HepG2 (cell line): ENCODE measurements around the gene SH3D19. TPM values are rescaled to one million over a fixed set of nuclear protein-coding genes. Genes with fewer than 3 reads are reported as not detected.
A peak's percentile ranks its signal among the peaks of the same experiment; 100 is the strongest.

Experiments used
- ATM ChIP-seq: fragments of 450-650 bp; IDR thresholded peaks from 2 replicates; pipeline ENCODE4 v1.7.1; 2017; ENCODE audit warnings: mild to moderate bottlenecking, borderline replicate concordance
- BRD4 ChIP-seq: sonication (generic); formaldehyde crosslinking; IDR thresholded peaks from 2 replicates; pipeline ENCODE4 v1.4.0; 2020; ENCODE audit warnings: missing genetic modification reagents
- CREBL2 ChIP-seq: sonication (generic); formaldehyde crosslinking; IDR thresholded peaks from 2 replicates; pipeline ENCODE4 v1.8.1; 2023; ENCODE audit warnings: missing genetic modification reagents, mild to moderate bottlenecking, borderline replicate concordance
- FOSL1 ChIP-seq: sonication (generic); formaldehyde crosslinking; IDR thresholded peaks from 2 replicates; pipeline ENCODE4 v1.9.0; 2021; ENCODE audit warnings: missing genetic modification reagents, borderline replicate concordance
- FOXO1 ChIP-seq: sonication (generic); formaldehyde crosslinking; IDR thresholded peaks from 2 replicates; pipeline ENCODE4 v1.4.0; 2020; ENCODE audit warnings: missing genetic modification reagents
- HNF4G ChIP-seq, 2 experiments: sonication (generic) in 1 of 2; formaldehyde crosslinking in 1 of 2; IDR thresholded peaks; 2 replicates each; pipeline versions ENCODE4 v1.4.0 to v1.6.1; 2011 to 2020; ENCODE audit warnings: borderline replicate concordance in 2 of 2, low read depth in 2 of 2, mild to moderate bottlenecking in 2 of 2, low read length in 1 of 2, missing genetic modification reagents in 1 of 2, moderate library complexity in 1 of 2
- KDM1A ChIP-seq: IDR thresholded peaks from 2 replicates; pipeline ENCODE4 v1.6.1; 2016; ENCODE audit warnings: missing compliant biosample characterization
- NCOA1 ChIP-seq: sonication (generic); formaldehyde crosslinking; IDR thresholded peaks from 2 replicates; pipeline ENCODE4 v1.9.0; 2021; ENCODE audit warnings: missing genetic modification reagents
- RFX1 ChIP-seq: fragments of 450-650 bp; IDR thresholded peaks from 2 replicates; pipeline ENCODE4 v1.6.1; 2017
- TEAD3 ChIP-seq: optimal IDR thresholded peaks from 2 replicates; pipeline ENCODE3; 2016; ENCODE audit warnings: borderline replicate concordance
- ZFP37 ChIP-seq: sonication (generic); formaldehyde crosslinking; IDR thresholded peaks from 2 replicates; pipeline ENCODE4 v1.4.0; 2020; ENCODE audit warnings: missing genetic modification reagents, borderline replicate concordance
- ZFP91 ChIP-seq: sonication (generic); formaldehyde crosslinking; IDR thresholded peaks from 2 replicates; pipeline ENCODE4 v1.9.0; 2022; ENCODE audit warnings: missing genetic modification reagents, mild to moderate bottlenecking, borderline replicate concordance
- ZKSCAN5 ChIP-seq: sonication (generic); formaldehyde crosslinking; IDR thresholded peaks from 2 replicates; pipeline ENCODE4 v1.5.1; 2020; ENCODE audit warnings: mild to moderate bottlenecking, missing genetic modification reagents
- ZNF136 ChIP-seq: sonication (generic); formaldehyde crosslinking; IDR thresholded peaks from 2 replicates; pipeline ENCODE4 v1.8.1; 2022; ENCODE audit warnings: low read depth, mild to moderate bottlenecking, moderate library complexity, missing genetic modification reagents
- ZNF275 ChIP-seq: sonication (generic); formaldehyde crosslinking; IDR thresholded peaks from 2 replicates; pipeline ENCODE4 v1.8.0; 2022; ENCODE audit warnings: missing genetic modification reagents, mild to moderate bottlenecking, inconsistent platforms, borderline replicate concordance
- ZNF33A ChIP-seq: sonication (generic); formaldehyde crosslinking; IDR thresholded peaks from 2 replicates; pipeline ENCODE4 v1.5.1; 2020; ENCODE audit warnings: missing genetic modification reagents, mild to moderate bottlenecking, moderate library complexity, borderline replicate concordance
- ZNF570 ChIP-seq: sonication (generic); formaldehyde crosslinking; IDR thresholded peaks from 2 replicates; pipeline ENCODE4 v1.4.0; 2020; ENCODE audit warnings: mild to moderate bottlenecking, missing genetic modification reagents, borderline replicate concordance
- polyA plus RNA-seq, 8 experiments: library from polyadenylated mRNA; depleted of rRNA in 3 of 8; stranded (reverse) in 7 of 8; unstranded in 1 of 8; fragments of >200 nt; fragmentation: Illumina TruSeq in 4 of 8; extraction: Trizol in 4 of 8; gene quantifications; 2 replicates each; pipeline versions ENCODE4 v1.2.1 to v1.2.3, GENCODE V29; 2011 to 2016; ENCODE audit warnings: low read depth in 4 of 8, missing spikeins in 1 of 8, mixed read lengths in 1 of 8; ENCODE audit not compliant: insufficient read depth in 1 of 8
- total RNA-seq, 5 experiments: library from RNA; depleted of rRNA; stranded (reverse); fragments of >200 nt; fragmentation: Illumina TruSeq; extraction: Trizol; gene quantifications; 2 replicates each; pipeline ENCODE4 v1.2.3, GENCODE V29; 2016; ENCODE audit warnings: low read depth in 1 of 5
- TF ChIP-seq, protein P1 (sequence below): sonication (generic); formaldehyde crosslinking; IDR thresholded peaks from 2 replicates; pipeline ENCODE4 v1.5.0; 2020; ENCODE audit warnings: missing genetic modification reagents
- TF ChIP-seq, protein P2 (sequence below): sonication (generic); formaldehyde crosslinking; IDR thresholded peaks from 2 replicates; pipeline ENCODE4 v1.4.0; 2020; ENCODE audit warnings: missing genetic modification reagents

SH3D19 gene
- total and polyA plus RNA-seq, 2 of the 13 experiments (the other 11 are each of a cell fraction or from before 2014, with no cell fraction given): 31.2 to 38.0 TPM

DNA sequence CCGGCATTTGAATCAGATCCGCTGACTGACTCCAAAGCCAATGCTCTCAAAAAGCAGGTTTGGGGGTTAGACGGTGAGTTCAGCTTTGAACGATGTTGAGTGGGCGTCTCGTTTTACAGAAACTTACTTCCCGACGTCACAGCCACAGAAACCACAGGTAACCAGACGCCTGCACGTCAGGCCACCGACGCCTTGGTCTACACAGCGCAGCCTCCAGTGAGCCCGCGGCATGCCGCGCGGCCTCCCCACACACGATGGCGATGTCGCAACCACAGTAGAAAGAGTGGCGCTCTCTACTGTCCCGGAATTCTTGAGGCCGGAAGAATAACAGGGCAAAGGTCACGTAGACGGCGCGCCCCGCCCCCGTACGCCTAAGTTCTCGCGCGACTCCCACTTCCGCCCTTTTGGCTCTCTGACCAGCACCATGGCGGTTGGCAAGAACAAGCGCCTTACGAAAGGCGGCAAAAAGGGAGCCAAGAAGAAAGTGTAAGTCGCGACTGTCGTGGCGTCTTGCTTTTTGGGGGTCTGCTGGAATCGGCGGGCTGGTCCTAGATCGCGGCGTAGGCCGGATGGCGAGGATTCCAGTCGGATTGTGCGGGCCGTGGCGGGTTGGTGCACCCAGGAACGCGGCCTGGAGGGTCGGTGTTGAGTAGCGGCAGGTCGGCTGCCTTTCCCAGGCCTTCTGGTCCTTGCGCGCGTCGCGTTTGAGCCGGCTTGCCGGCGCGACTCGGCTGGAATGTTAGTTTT lies 226.0 kb downstream of the SH3D19 start, which contains the start of gene RPS3A (continued):
- TF ChIP-seq HNF4G (IDR thresholded peaks at IDR 0.05; ENCODE audit: borderline replicate concordance, low read depth, low read length) (peak; percentile 64; the same call in 1 of the 2 replicates), HNF4G (CRISPR knock-in tag; IDR thresholded peaks at IDR 0.05; ENCODE audit: borderline replicate concordance, low read depth) (peak; percentile 92), RFX1 (no peak), FOXO1 (CRISPR knock-in tag) (peak; percentile 75), BRD4 (CRISPR knock-in tag) (peak; percentile 99), ZFP91 (CRISPR knock-in tag) (peak; percentile 97), ATM (no peak), ZFP37 (0 out of 2 replicates have a peak, but pooled peaks have one; percentile 53), ZNF33A (peak; percentile 98; the same call in 1 of the 2 replicates), ZNF136 (peak; percentile 79), KDM1A (no peak), NCOA1 (CRISPR knock-in tag) (peak; percentile 51; the same call in 1 of the 2 replicates), ZNF570 (CRISPR knock-in tag) (no peak), CREBL2 (peak; percentile 71; the same call in 1 of the 2 replicates), ZKSCAN5 (CRISPR knock-in tag) (0 out of 2 replicates have a peak, but pooled peaks have one; percentile 26), TEAD3 (CRISPR knock-in tag) (peak; percentile 97), ZNF275 (CRISPR knock-in tag) (peak; percentile 88; the same call in 1 of the 2 replicates), FOSL1 (CRISPR knock-in tag) (peak; percentile 54; the same call in 1 of the 2 replicates)
- TF ChIP-seq, protein P1, sequence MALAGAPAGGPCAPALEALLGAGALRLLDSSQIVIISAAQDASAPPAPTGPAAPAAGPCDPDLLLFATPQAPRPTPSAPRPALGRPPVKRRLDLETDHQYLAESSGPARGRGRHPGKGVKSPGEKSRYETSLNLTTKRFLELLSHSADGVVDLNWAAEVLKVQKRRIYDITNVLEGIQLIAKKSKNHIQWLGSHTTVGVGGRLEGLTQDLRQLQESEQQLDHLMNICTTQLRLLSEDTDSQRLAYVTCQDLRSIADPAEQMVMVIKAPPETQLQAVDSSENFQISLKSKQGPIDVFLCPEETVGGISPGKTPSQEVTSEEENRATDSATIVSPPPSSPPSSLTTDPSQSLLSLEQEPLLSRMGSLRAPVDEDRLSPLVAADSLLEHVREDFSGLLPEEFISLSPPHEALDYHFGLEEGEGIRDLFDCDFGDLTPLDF (CRISPR knock-in tag): peak; percentile 69
- TF ChIP-seq, protein P2, sequence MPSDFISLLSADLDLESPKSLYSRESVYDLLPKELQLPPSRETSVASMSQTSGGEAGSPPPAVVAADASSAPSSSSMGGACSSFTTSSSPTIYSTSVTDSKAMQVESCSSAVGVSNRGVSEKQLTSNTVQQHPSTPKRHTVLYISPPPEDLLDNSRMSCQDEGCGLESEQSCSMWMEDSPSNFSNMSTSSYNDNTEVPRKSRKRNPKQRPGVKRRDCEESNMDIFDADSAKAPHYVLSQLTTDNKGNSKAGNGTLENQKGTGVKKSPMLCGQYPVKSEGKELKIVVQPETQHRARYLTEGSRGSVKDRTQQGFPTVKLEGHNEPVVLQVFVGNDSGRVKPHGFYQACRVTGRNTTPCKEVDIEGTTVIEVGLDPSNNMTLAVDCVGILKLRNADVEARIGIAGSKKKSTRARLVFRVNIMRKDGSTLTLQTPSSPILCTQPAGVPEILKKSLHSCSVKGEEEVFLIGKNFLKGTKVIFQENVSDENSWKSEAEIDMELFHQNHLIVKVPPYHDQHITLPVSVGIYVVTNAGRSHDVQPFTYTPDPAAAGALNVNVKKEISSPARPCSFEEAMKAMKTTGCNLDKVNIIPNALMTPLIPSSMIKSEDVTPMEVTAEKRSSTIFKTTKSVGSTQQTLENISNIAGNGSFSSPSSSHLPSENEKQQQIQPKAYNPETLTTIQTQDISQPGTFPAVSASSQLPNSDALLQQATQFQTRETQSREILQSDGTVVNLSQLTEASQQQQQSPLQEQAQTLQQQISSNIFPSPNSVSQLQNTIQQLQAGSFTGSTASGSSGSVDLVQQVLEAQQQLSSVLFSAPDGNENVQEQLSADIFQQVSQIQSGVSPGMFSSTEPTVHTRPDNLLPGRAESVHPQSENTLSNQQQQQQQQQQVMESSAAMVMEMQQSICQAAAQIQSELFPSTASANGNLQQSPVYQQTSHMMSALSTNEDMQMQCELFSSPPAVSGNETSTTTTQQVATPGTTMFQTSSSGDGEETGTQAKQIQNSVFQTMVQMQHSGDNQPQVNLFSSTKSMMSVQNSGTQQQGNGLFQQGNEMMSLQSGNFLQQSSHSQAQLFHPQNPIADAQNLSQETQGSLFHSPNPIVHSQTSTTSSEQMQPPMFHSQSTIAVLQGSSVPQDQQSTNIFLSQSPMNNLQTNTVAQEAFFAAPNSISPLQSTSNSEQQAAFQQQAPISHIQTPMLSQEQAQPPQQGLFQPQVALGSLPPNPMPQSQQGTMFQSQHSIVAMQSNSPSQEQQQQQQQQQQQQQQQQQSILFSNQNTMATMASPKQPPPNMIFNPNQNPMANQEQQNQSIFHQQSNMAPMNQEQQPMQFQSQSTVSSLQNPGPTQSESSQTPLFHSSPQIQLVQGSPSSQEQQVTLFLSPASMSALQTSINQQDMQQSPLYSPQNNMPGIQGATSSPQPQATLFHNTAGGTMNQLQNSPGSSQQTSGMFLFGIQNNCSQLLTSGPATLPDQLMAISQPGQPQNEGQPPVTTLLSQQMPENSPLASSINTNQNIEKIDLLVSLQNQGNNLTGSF (CRISPR knock-in tag): peak; percentile 69; the same call in 1 of the 2 replicates
